K562 (cell line): Measurements from ENCODE around the gene TBC1D25. TPM values are rescaled to one million over a fixed set of nuclear protein-coding genes. Genes with fewer than 3 reads are reported as not detected.

Source experiments
- ATF7 ChIP-seq: fragments of 450-650 bp; IDR thresholded peaks from 2 replicates; pipeline ENCODE4 v1.7.1; 2014; ENCODE audit warnings: mild to moderate bottlenecking, moderate library complexity
- CCNT2 ChIP-seq: IDR thresholded peaks from 2 replicates; pipeline ENCODE4 v1.6.1; 2011; ENCODE audit warnings: borderline replicate concordance, low read depth, mild to moderate bottlenecking, moderate library complexity, mixed read lengths, low read length; ENCODE audit not compliant: insufficient read length; ENCODE audit errors: extremely low read depth
- CGGBP1 ChIP-seq: fragments of 250-450 bp; sonication (Bioruptor Pico); IDR thresholded peaks from 2 replicates; pipeline ENCODE4 v1.9.0; 2021; ENCODE audit warnings: mild to moderate bottlenecking
- CTCFL ChIP-seq: IDR thresholded peaks from 2 replicates; pipeline ENCODE4 v1.6.1; 2011; ENCODE audit warnings: borderline replicate concordance, low read depth, mild to moderate bottlenecking, moderate library complexity, low read length; ENCODE audit not compliant: insufficient read depth, poor library complexity, severe bottlenecking
- ELK1 ChIP-seq: sonication (generic); formaldehyde crosslinking; IDR thresholded peaks from 2 replicates; pipeline ENCODE4 v1.8.1; 2022; ENCODE audit warnings: missing genetic modification reagents
- EP300 ChIP-seq: IDR thresholded peaks from 2 replicates; pipeline ENCODE4 v1.6.1; 2012; ENCODE audit warnings: low read length, improper control_type of control experiment
- ETS2 ChIP-seq: IDR thresholded peaks from 2 replicates; pipeline ENCODE4 v1.6.1; 2016; ENCODE audit warnings: borderline replicate concordance, missing genetic modification characterization, mild to moderate bottlenecking, moderate library complexity, missing compliant biosample characterization; ENCODE audit not compliant: poor library complexity, severe bottlenecking
- L3MBTL2 ChIP-seq: fragments of 450-650 bp; IDR thresholded peaks from 2 replicates; pipeline ENCODE4 v1.6.1; 2016; ENCODE audit warnings: mild to moderate bottlenecking, moderate library complexity
- NCOA6 ChIP-seq: fragments of 450-650 bp; IDR thresholded peaks from 2 replicates; pipeline ENCODE4 v1.6.1; 2017; ENCODE audit warnings: mild to moderate bottlenecking
- NELFE ChIP-seq: IDR thresholded peaks from 2 replicates; pipeline ENCODE4 v1.6.1; 2011; ENCODE audit warnings: mild to moderate bottlenecking; ENCODE audit not compliant: insufficient read depth, insufficient read length
- NR3C1 ChIP-seq: sonication (generic); formaldehyde crosslinking; IDR thresholded peaks from 2 replicates; pipeline ENCODE4 v1.8.1; 2022; ENCODE audit warnings: missing genetic modification reagents
- PRDM10 ChIP-seq: fragments of 450-650 bp; IDR thresholded peaks from 2 replicates; pipeline ENCODE4 v1.6.1; 2018; ENCODE audit not compliant: partially characterized antibody
- RB1 ChIP-seq: fragments of 450-650 bp; IDR thresholded peaks from 2 replicates; pipeline ENCODE4 v1.6.1; 2017; ENCODE audit warnings: low read depth, mild to moderate bottlenecking
- RFX7 ChIP-seq: fragments of 250-450 bp; sonication (Bioruptor Pico); IDR thresholded peaks from 2 replicates; pipeline ENCODE4 v1.5.1; 2021; ENCODE audit warnings: mild to moderate bottlenecking
- SRSF7 ChIP-seq: fragments of 200-400 bp; formaldehyde crosslinking; optimal IDR thresholded peaks from 2 replicates; pipeline ENCODE3; 2017; ENCODE audit warnings: mild to moderate bottlenecking, low read depth, low read length
- TAF15 ChIP-seq: fragments of 200-400 bp; formaldehyde crosslinking; IDR thresholded peaks from 2 replicates; pipeline ENCODE4 v1.6.1; 2017; ENCODE audit warnings: mild to moderate bottlenecking, low read depth, low read length, moderate library complexity
- TEAD1 ChIP-seq, 2 experiments: fragments of 450-650 bp in 1 of 2; sonication (generic) in 1 of 2; formaldehyde crosslinking; IDR thresholded peaks; 2 replicates each; pipeline versions ENCODE4 v1.4.0 to v1.8.0; 2020 to 2022; ENCODE audit warnings: mild to moderate bottlenecking in 2 of 2, missing genetic modification reagents in 1 of 2
- ZNF23 ChIP-seq: fragments of 250-450 bp; sonication (Bioruptor Pico); IDR thresholded peaks from 2 replicates; pipeline ENCODE4 v1.4.0; 2020; ENCODE audit warnings: mild to moderate bottlenecking
- ZNF253 ChIP-seq: fragments of 250-450 bp; sonication (Bioruptor Pico); conservative IDR thresholded peaks from 2 replicates; pipeline ENCODE4 v1.6.1; 2021; ENCODE audit warnings: mild to moderate bottlenecking
- ZNF3 ChIP-seq: fragments of 250-450 bp; sonication (Bioruptor Pico); IDR thresholded peaks from 2 replicates; pipeline ENCODE4 v1.5.0; 2021; ENCODE audit warnings: mild to moderate bottlenecking, moderate library complexity
- ZNF408 ChIP-seq: fragments of 250-450 bp; sonication (Bioruptor Pico); IDR thresholded peaks from 2 replicates; pipeline ENCODE4 v1.4.0; 2020; ENCODE audit warnings: low read depth, mild to moderate bottlenecking, moderate library complexity
- polyA plus RNA-seq, 8 experiments: library from polyadenylated mRNA; depleted of rRNA in 4 of 8; stranded (reverse) in 5 of 8; unstranded in 3 of 8; fragments of >200 nt; fragmentation: Nextera tagmentation in 2 of 8; fragmentation: Illumina TruSeq in 1 of 8; extraction: Ambion mirVana in 2 of 8; extraction: Trizol in 1 of 8; gene quantifications; 2 replicates each; pipeline versions ENCODE4 v1.2.1 to v1.2.3, GENCODE V29; 2011 to 2014; ENCODE audit warnings: inconsistent platforms in 1 of 8, missing spikeins in 1 of 8
- total RNA-seq, 7 experiments: library from RNA; depleted of rRNA in 6 of 7; stranded (reverse); fragments of >200 nt in 6 of 7; fragmentation: Illumina TruSeq in 2 of 7; extraction: Trizol in 2 of 7; gene quantifications; 2 replicates each; pipeline versions ENCODE4 v1.2.1 to v1.2.3, GENCODE V29; 2011 to 2021; ENCODE audit warnings: low replicate concordance in 1 of 7

The TBC1D25 gene
- total and polyA plus RNA-seq, 9 of the 15 experiments (the other 6 are each of a cell fraction or from before 2014, with no cell fraction given), result 0.62 to 10.6 (median 3.9) TPM

GRCh38 chrX:48521353-48522243 lies 17.9 kb upstream of the TBC1D25 start, which contains the start of gene EBP (continued):
- TF ChIP-seq ELK1 (no peak), SRSF7 (no peak), ZNF408 (no peak), RB1 (peak; percentile 23; the same call in 1 of the 2 replicates), CGGBP1 (no peak), L3MBTL2 (peak; percentile 69), ETS2 (tag) (no peak), NR3C1 (CRISPR knock-in tag) (no peak), ZNF3 (no peak), PRDM10 (no peak), TAF15 (no peak), ZNF23 (CRISPR knock-in tag) (no peak), NELFE (no peak), RFX7 (CRISPR knock-in tag) (no peak), NCOA6 (no peak), CCNT2 (peak; percentile 24), ATF7 (peak; percentile 69), CTCFL (no peak), TEAD1 (CRISPR knock-in tag; IDR thresholded peaks at IDR 0.05) (no peak), EP300 (no peak), ZNF253 (no peak)
